HG03095 (cell line): ENCODE measurements around the gene FADS6.

Source experiments
- ATAC-seq: cut with Tn5 transposase; IDR thresholded peaks from one replicate; pipeline ENCODE4 v1.9.1; 2021; ENCODE audit warnings: moderate library complexity; ENCODE audit not compliant: unreplicated experiment

The FADS6 gene

DNA sequence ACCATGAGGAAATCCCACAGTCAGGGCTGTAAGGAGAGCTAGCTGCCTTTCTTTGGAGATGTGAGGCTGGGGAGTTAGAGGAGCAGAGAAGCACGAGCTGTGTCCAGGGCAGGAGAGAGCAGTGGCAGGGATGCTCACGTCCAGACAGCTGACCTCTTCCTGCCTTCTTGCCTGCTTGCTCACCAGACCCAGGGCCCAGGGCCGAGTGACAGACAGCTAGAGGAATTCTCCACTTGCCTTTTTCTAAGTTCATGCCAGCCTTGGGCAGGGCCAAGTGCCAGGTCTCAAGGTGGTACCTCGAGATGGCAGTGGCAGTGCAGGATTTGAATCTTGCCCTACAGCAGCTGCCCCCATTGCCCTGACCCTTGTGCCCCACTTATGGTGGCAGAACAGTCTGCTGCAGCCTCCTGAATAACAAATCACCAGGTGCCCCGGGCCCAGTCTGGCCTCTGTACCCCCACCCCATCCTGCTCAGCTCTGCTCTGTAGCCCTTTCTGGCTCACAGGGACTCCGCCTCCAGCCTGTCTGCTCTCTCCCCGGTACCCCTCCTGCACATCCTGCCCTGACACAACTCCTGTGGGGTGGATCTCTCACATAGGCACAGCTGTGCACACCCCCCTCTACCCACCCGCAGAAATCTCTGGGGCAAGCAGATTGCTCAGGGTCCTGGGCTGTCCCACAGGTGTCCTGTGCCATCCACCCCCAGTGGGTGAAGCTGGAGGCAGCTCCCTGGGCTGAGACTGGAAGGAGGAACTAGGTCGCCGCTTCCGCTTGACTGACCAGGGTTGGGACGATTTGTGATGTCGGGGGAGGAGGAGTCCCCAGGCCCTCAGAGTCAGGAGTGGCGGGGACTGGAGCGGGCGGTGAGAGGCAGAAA lies 59.7 kb downstream of the FADS6 start:
- no peak for ATAC-seq

DNA sequence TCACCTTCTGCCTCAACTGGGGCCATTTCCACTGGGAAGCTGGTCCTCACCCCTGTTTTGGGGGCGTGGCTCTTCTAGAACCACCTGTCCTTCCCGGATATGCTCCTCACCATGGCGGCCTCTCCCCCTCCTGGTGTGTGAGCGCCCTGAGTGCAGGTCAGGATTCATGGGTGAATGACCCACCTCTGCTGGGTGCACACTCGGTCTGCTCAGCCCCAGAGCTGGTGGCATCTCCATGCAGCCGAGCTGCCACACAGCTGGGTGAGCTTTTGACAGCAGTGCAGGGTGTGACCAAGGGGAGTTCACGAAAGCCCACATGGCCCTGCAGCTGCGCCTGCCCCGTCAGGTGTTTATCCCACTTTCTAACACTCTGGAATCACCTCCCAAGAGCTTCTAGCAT lies 61.0 kb downstream of the FADS6 start:
- no peak for ATAC-seq

DNA sequence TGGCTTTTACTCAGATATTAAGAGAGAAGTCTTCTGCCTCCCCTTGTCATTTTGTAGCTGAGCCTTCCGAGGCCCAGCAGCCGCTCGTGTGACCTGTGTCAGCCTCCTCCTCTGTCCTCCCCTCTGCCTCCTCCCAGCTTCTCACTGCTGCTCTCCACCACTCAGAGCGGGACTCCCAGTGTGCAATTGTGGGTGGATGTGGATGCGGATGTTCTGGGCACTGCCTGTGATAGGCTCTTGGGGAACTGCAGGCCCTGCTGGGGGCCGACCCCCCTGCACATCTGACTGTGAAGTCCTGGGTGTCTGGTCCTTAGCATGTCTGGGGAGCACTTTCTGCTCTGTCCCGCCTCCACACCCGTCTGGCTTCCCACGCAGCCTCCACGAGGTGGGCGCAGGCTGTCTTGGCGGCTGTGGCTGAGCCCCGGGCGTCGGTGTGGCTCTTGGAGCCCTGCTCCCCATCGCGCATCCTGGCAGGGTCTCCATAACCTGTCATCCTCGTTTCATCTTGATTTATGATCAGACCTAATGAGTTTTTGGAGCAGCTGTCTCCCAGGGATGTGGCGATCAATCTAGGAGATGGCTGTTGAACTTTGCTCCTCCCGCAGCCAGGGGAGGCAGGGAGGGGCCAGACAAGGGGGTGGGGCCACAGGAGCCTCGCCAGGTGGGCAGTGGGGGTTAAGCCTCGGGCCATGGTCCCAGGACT lies 61.8 kb downstream of the FADS6 start:
- ATAC-seq = no peak

DNA sequence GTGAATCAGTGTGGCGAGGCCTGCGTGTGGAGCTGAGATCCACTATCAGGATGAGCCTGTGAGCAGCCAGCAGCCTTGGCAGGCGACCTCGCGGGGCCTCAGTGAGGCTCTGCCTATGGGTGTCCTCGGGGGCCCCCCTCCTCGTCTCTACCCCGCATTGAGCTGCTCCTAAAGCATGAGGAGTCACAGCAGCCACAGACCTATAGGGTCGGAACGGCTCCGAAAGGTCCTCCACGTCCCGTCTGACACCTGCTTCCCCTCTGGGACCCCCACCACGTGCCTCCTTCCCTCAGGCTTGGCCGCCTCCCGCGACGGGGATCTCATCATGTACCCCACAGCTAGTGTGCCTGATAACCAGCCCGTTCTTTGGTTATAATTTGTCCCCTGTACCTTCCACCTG lies 62.6 kb downstream of the FADS6 start:
- no peak for ATAC-seq

DNA sequence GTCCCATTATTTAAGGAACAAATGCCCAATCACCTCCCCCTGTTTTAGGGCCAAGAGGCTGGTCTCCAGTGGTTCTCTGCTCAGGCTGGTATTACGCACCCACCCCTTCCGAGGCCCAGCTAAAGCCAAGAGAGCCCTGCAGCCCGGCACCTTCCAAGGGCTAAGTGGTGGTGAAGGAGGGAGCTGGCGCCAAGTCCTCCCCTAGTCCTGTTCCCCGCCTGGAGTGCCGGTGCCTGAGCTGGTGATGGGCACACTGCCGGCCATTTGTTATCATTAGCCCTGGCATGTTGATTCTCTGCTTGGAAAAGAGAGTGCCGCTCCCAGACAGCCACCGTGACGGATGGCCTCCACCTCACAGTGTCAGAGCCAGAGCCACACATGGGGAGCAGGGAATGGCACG lies 65.6 kb downstream of the FADS6 start:
- ATAC-seq = no peak
